ENCODE results near the gene UNC13A.

- no peak for TF ChIP-seq POLR2AphosphoS5 (IDR thresholded peaks at IDR 0.05; ENCODE audit: low read depth, low read length)
- TF ChIP-seq TAF1 (IDR thresholded peaks at IDR 0.05; ENCODE audit: borderline replicate concordance, insufficient read depth, low read length): no peak
Observed at GRCh38 chr19:17733127-17733526, 45.0 kb upstream of the UNC13A start.

Data from PFSK-1 (cell line).